Endothelial cell (in vitro differentiated cells): ENCODE measurements around the gene PAK2. TPM values are rescaled to one million over a fixed set of nuclear protein-coding genes. Genes with fewer than 3 reads are reported as not detected.

ENCODE experiments used
- DNase-seq: peaks from one replicate; pipeline ENCODE4 v3.0.0; 2021; ENCODE audit warnings: low spot score
- H3K27ac Mint-ChIP-seq: one replicate; pipeline ENCODE4 v1.8.0; 2021; ENCODE audit warnings: mixed read lengths, inconsistent platforms; ENCODE audit not compliant: unreplicated experiment
- H3K27me3 Mint-ChIP-seq: one replicate; pipeline ENCODE4 v1.8.0; 2021; ENCODE audit warnings: mild to moderate bottlenecking, moderate library complexity, mixed read lengths, inconsistent platforms; ENCODE audit not compliant: unreplicated experiment
- H3K36me3 Mint-ChIP-seq: one replicate; pipeline ENCODE4 v1.8.0; 2021; ENCODE audit warnings: mild to moderate bottlenecking, low read depth, mixed read lengths, inconsistent platforms; ENCODE audit not compliant: unreplicated experiment
- H3K4me1 Mint-ChIP-seq: one replicate; pipeline ENCODE4 v1.8.0; 2021; ENCODE audit warnings: mild to moderate bottlenecking, mixed read lengths, inconsistent platforms; ENCODE audit not compliant: unreplicated experiment
- H3K4me3 Mint-ChIP-seq: one replicate; pipeline ENCODE4 v1.8.0; 2021; ENCODE audit warnings: mild to moderate bottlenecking, mixed read lengths, inconsistent platforms; ENCODE audit not compliant: unreplicated experiment
- H3K9me3 Mint-ChIP-seq: one replicate; pipeline ENCODE4 v1.8.0; 2021; ENCODE audit warnings: mixed read lengths, inconsistent platforms; ENCODE audit not compliant: unreplicated experiment
- CTCF ChIP-seq: fragments of 200-600 bp; sonication (generic); IDR thresholded peaks from one replicate; pipeline ENCODE4 v1.5.0; 2021; ENCODE audit warnings: antibody characterized with exemption; ENCODE audit not compliant: unreplicated experiment
- total RNA-seq: library from RNA; stranded (reverse); fragmentation: NEBNext Ultra II Directional; extraction: Animal tissue kit (Norgen Biotek cat#: 25700); gene quantifications from one replicate; pipeline ENCODE4 v1.2.1, GENCODE V29; 2021; ENCODE audit not compliant: unreplicated experiment

The PAK2 gene
- total RNA-seq, 1 donor from 2014 or later = 116 TPM

- peaks cover 3% of the 10 kb centered on the region for H3K27me3 Mint-ChIP-seq
- no peak overlapping the region for H3K4me3 Mint-ChIP-seq
Observed at GRCh38 chr3:196772897-196773296, 33.2 kb downstream of the PAK2 start.

GRCh38 chr3:196774191-196774820, 34.6 kb downstream of the PAK2 start:
- H3K27ac Mint-ChIP-seq = peak overlapping the region; percentile 95
- peaks cover 8% of the 10 kb centered on the region for H3K27me3 Mint-ChIP-seq
- TF ChIP-seq CTCF = no peak
- H3K36me3 Mint-ChIP-seq = peaks cover 26% of the 10 kb centered on the region
- peak overlapping the region; percentile 80 for H3K4me3 Mint-ChIP-seq
- no peak for DNase-seq
- no peaks in the 10 kb centered on the region for H3K9me3 Mint-ChIP-seq
- H3K4me1 Mint-ChIP-seq = peaks cover 41% of the 10 kb centered on the region

More at GRCh38 chr3:196772897-196773296, 33.2 kb downstream of the PAK2 start:
- H3K4me1 Mint-ChIP-seq = peaks cover 33% of the 10 kb centered on the region
- no peaks in the 10 kb centered on the region for H3K9me3 Mint-ChIP-seq
- TF ChIP-seq CTCF = no peak
- no peak for DNase-seq
- peak overlapping the region; percentile 72 for H3K27ac Mint-ChIP-seq
- H3K36me3 Mint-ChIP-seq = peaks cover 20% of the 10 kb centered on the region

- Mint-ChIP-seq H3K36me3 (peaks cover 30% of the 10 kb centered on the region), H3K4me1 (peaks cover 41% of the 10 kb centered on the region), H3K27me3 (peaks cover 8% of the 10 kb centered on the region), H3K27ac (peak overlapping the region; percentile 95), H3K4me3 (peak overlapping the region; percentile 80), H3K9me3 (no peaks in the 10 kb centered on the region)
- no peak for DNase-seq
- TF ChIP-seq CTCF = no peak
Observed at GRCh38 chr3:196774848-196775422, 35.3 kb downstream of the PAK2 start.

- Mint-ChIP-seq H3K4me3 (no peak overlapping the region), H3K36me3 (peaks cover 34% of the 10 kb centered on the region)
Observed at GRCh38 chr3:196775938-196776337, 36.3 kb downstream of the PAK2 start.

More at GRCh38 chr3:196775938-196776337, 36.3 kb downstream of the PAK2 start:
- Mint-ChIP-seq H3K27me3 (peaks cover 8% of the 10 kb centered on the region), H3K9me3 (no peaks in the 10 kb centered on the region), H3K27ac (no peak overlapping the region), H3K4me1 (peaks cover 41% of the 10 kb centered on the region)
- DNase-seq = no peak
- no peak for TF ChIP-seq CTCF
